ENCODE results near the gene SEPTIN12. TPM values are rescaled to one million over a fixed set of nuclear protein-coding genes. Genes with fewer than 3 reads are reported as not detected.

SEPTIN12 gene
- total and polyA plus RNA-seq, 11 donors: 0.32 TPM; not detected in 10

- Histone ChIP-seq H3K4me1 (peaks cover 0 to 50% (median 25%) of the 10 kb centered on the region in 12 donors), H3K36me3 (peaks cover 0 to 54% (median 41%) of the 10 kb centered on the region in 9 donors), H3K27ac (peak overlapping the region; percentile 18 to 96 (median 90)), H3K27me3 (no peaks in the 10 kb centered on the region), H3K9me3 (no peaks in the 10 kb centered on the region), H3K4me3 (peak overlapping the region; percentile 68 to 96 (median 86))
- peak in 2 of 5 donors; percentile 19 to 24 for DNase-seq
- ATAC-seq: no peak
- intact Hi-C loops (cut with DNase I): loop anchor here in 6 of 10 donors (1.0 to 10.0 kb wide), 7 partner anchors 31 to 156 kb away; partner anchors contain the start of genes SEC14L5 (in 4 of the 6), GLYR1 (in 3 of the 6), UBN1 (in 3 of the 6) and ZNF500 (in 2 of the 6)
- TF ChIP-seq POLR2A (IDR thresholded peaks at IDR 0.05): no peak
- TF ChIP-seq CTCF (IDR thresholded peaks at IDR 0.05): no peak
- 51 to 62% (median 56%) methylated on average over 21 to 29 of the region's 29 CpGs for WGBS, 4 donors
These were observed 13.2 kb upstream of the SEPTIN12 start for GRCh38 chr16:4801051-4801961.

GRCh38 chr16:4800290-4801041 lies 12.3 kb upstream of the SEPTIN12 start:
- ATAC-seq (peak in 2 of 4 donors; percentile 13 to 30), DNase-seq (peak; percentile 64 to 81 (median 69))
- peak overlapping the region in 10 of 12 donors; percentile 12 to 93 (median 50) for H3K27ac ChIP-seq
- H3K36me3 ChIP-seq: peaks cover 0 to 47% (median 34%) of the 10 kb centered on the region in 9 donors
- 62 to 80% (median 65%) methylated on average over 8 to 17 of the region's 17 CpGs for WGBS, 4 donors
- intact Hi-C loops (cut with DNase I): loop anchor here in 6 of 10 donors (1.0 to 10.0 kb wide), 7 partner anchors 30 to 157 kb away; partner anchors contain the start of genes SEC14L5 (in 4 of the 6), GLYR1 (in 3 of the 6), UBN1 (in 3 of the 6) and ZNF500 (in 2 of the 6)
- H3K9me3 ChIP-seq: no peaks in the 10 kb centered on the region
- peaks cover 0 to 50% (median 24%) of the 10 kb centered on the region in 12 donors for H3K4me1 ChIP-seq
- H3K4me3 ChIP-seq: peak overlapping the region in 4 of 12 donors; percentile 78 to 95 (median 90)
- TF ChIP-seq POLR2A (IDR thresholded peaks at IDR 0.05) (no peak), CTCF (IDR thresholded peaks at IDR 0.05) (no peak)
- H3K27me3 ChIP-seq: no peaks in the 10 kb centered on the region

GRCh38 chr16:4799171-4799855 lies 11.2 kb upstream of the SEPTIN12 start:
- H3K27me3 ChIP-seq: no peaks in the 10 kb centered on the region
- H3K4me1 ChIP-seq: peaks cover 0 to 38% (median 20%) of the 10 kb centered on the region in 12 donors
- 94 to 96% (median 95%) methylated on average over 9 to 19 of the region's 19 CpGs for WGBS, 4 donors
- no peak for ATAC-seq
- H3K36me3 ChIP-seq: peaks cover 0 to 36% (median 23%) of the 10 kb centered on the region in 9 donors
- no peak for TF ChIP-seq POLR2A (IDR thresholded peaks at IDR 0.05)
- TF ChIP-seq CTCF (IDR thresholded peaks at IDR 0.05): no peak
- no peak overlapping the region for H3K4me3 ChIP-seq
- DNase-seq: peak in 1 of 5 donors; percentile 20
- intact Hi-C loops (cut with DNase I): no loop called here
- H3K27ac ChIP-seq: no peak overlapping the region
- no peaks in the 10 kb centered on the region for H3K9me3 ChIP-seq
